HepG2 (cell line): ENCODE measurements around the gene DUSP9. TPM values are rescaled to one million over a fixed set of nuclear protein-coding genes. Genes with fewer than 3 reads are reported as not detected.

Experiments
- ATAC-seq: fragments of 200-7000 bp; cut with Tn5 transposase; 3 replicates; pipeline ENCODE4 v1.9.1; 2020; ENCODE audit warnings: mild to moderate bottlenecking, moderate library complexity
- BruUV-seq: library from RNA; stranded (reverse); fragments of 400-500 nt; replicated peaks from 2 replicates; lab custom pipeline; 2021; lab: Mats Ljungman, UMichigan
- CTCF ChIA-PET: fragments of 300-600 bp; formaldehyde crosslinking; extraction: SDS; loops from one replicate; lab custom pipeline; 2021; ENCODE audit warnings: low total read pairs, inconsistent platforms, low intra/inter-chr PET ratio; lab: Yijun Ruan, JAX
- POLR2A ChIA-PET: fragments of 350-600 bp; sonication (Branson Sonifier 250); formaldehyde crosslinking; loops from one replicate; lab custom pipeline; 2020; ENCODE audit warnings: antibody characterized with exemption, inconsistent platforms; lab: Yijun Ruan, JAX
- DNase-seq: peaks from one replicate; pipeline ENCODE4 v3.0.0-alpha.2; 2015; ENCODE audit warnings: low spot score
- FAIRE-seq: peaks from 3 replicates; lab custom pipeline; 2011; peaks lifted over from hg19 to GRCh38; lab: Jason Lieb, UNC
- H2AFZ ChIP-seq: one replicate; pipeline ENCODE4 v1.6.1; 2011; ENCODE audit warnings: low read length, inconsistent platforms
- H3K27ac ChIP-seq: fragments of 300-600 bp; 3 replicates; pipeline ENCODE4 v1.8.0; 2011; ENCODE audit warnings: mixed run types, mild to moderate bottlenecking, mixed read lengths, low read length, inconsistent platforms; ENCODE audit not compliant: insufficient read depth; ENCODE audit errors: extremely low read length
- H3K27me3 ChIP-seq, 2 experiments: fragments of 200-600 bp in 1 of 2; 2 replicates in 1 of 2; 3 replicates in 1 of 2; pipeline versions ENCODE4 v1.6.0 to v1.8.0; 2011; ENCODE audit warnings: low read length in 2 of 2, mild to moderate bottlenecking in 2 of 2, moderate library complexity in 2 of 2, inconsistent platforms in 1 of 2; ENCODE audit not compliant: insufficient read depth in 2 of 2, control insufficient read depth in 1 of 2
- H3K36me3 ChIP-seq, 2 experiments: fragments of 200-600 bp in 1 of 2; replicated peaks in 1 of 2; 2 replicates in 1 of 2; 3 replicates in 1 of 2; pipeline versions ENCODE4 v1.5.1 to v1.8.0; 2011; ENCODE audit warnings: low read length in 2 of 2, inconsistent platforms in 1 of 2; ENCODE audit not compliant: insufficient read depth in 2 of 2, control insufficient read depth in 1 of 2
- H3K4me1 ChIP-seq: 2 replicates; pipeline ENCODE4 v1.5.1; 2012; ENCODE audit warnings: low read length, inconsistent platforms; ENCODE audit not compliant: insufficient read depth
- H3K4me2 ChIP-seq: 2 replicates; pipeline ENCODE4 v1.6.0; 2011; ENCODE audit warnings: low read depth, low read length, inconsistent platforms
- H3K4me3 ChIP-seq, 3 experiments: fragments of 200-600 bp in 1 of 3; sonication (generic), shearing (Covaris generic) in 1 of 3; replicated peaks in 1 of 3; 2 replicates each; pipeline ENCODE4 v1.5.1; 2011 to 2016; ENCODE audit warnings: low read length in 3 of 3, inconsistent platforms in 2 of 3, low read depth in 2 of 3, mild to moderate bottlenecking in 2 of 3, control low read depth in 1 of 3, mixed read lengths in 1 of 3; ENCODE audit not compliant: insufficient read depth in 1 of 3
- H3K79me2 ChIP-seq: one replicate; pipeline ENCODE4 v1.6.1; 2011; ENCODE audit warnings: low read length, inconsistent platforms; ENCODE audit not compliant: insufficient read depth
- H3K9ac ChIP-seq: 2 replicates; pipeline ENCODE4 v1.6.0; 2011; ENCODE audit warnings: mild to moderate bottlenecking, low read depth, low read length, inconsistent platforms; ENCODE audit not compliant: insufficient read depth
- H3K9me3 ChIP-seq: 2 replicates; pipeline ENCODE4 v1.5.1; 2012; ENCODE audit warnings: mild to moderate bottlenecking, low read length
- H4K20me1 ChIP-seq: 2 replicates; pipeline ENCODE4 v1.6.0; 2011; ENCODE audit warnings: inconsistent platforms, mild to moderate bottlenecking, low read length, moderate library complexity; ENCODE audit not compliant: insufficient read depth
- AGO2 ChIP-seq: fragments of 200-400 bp; formaldehyde crosslinking; optimal IDR thresholded peaks from 2 replicates; pipeline ENCODE3; 2017; ENCODE audit warnings: mild to moderate bottlenecking, low read depth, low read length, moderate library complexity
- CEBPG ChIP-seq: IDR thresholded peaks from 2 replicates; pipeline ENCODE4 v1.6.1; 2016
- DMAP1 ChIP-seq: IDR thresholded peaks from 2 replicates; pipeline ENCODE4 v1.6.1; 2016
- EZH2 ChIP-seq: conservative IDR thresholded peaks from 2 replicates; pipeline ENCODE4 v1.6.1; 2012; ENCODE audit warnings: mild to moderate bottlenecking, low read depth, low read length, moderate library complexity
- HOXA3 ChIP-seq: sonication (generic); formaldehyde crosslinking; IDR thresholded peaks from 2 replicates; pipeline ENCODE4 v1.5.0; 2020; ENCODE audit warnings: missing genetic modification reagents
- JUNB ChIP-seq: sonication (generic); formaldehyde crosslinking; IDR thresholded peaks from 2 replicates; pipeline ENCODE4 v1.8.0; 2022; ENCODE audit warnings: missing genetic modification reagents, mild to moderate bottlenecking, borderline replicate concordance
- NR2F1 ChIP-seq, 2 experiments: fragments of 450-650 bp in 1 of 2; formaldehyde crosslinking in 1 of 2; IDR thresholded peaks; 2 replicates each; pipeline versions ENCODE4 v1.5.0 to v1.6.1; 2016 to 2020; ENCODE audit warnings: mild to moderate bottlenecking in 1 of 2, missing compliant biosample characterization in 1 of 2, missing genetic modification reagents in 1 of 2, moderate library complexity in 1 of 2
- ZNF335 ChIP-seq: sonication (generic); formaldehyde crosslinking; IDR thresholded peaks from 2 replicates; pipeline ENCODE4 v1.4.0; 2020; ENCODE audit warnings: missing genetic modification reagents
- ZNF570 ChIP-seq: sonication (generic); formaldehyde crosslinking; IDR thresholded peaks from 2 replicates; pipeline ENCODE4 v1.4.0; 2020; ENCODE audit warnings: mild to moderate bottlenecking, missing genetic modification reagents, borderline replicate concordance
- ZNF709 ChIP-seq: sonication (generic); formaldehyde crosslinking; IDR thresholded peaks from 2 replicates; pipeline ENCODE4 v1.5.0; 2020; ENCODE audit warnings: mild to moderate bottlenecking, missing genetic modification reagents
- WGBS: methylation state at CpG from one replicate; pipeline ENCODE4 v1.1.6; 2017; ENCODE audit warnings: low lambda C conversion rate; 5-methylcytosine and 5-hydroxymethylcytosine counted together
- in situ Hi-C: cut with HindIII; loops from 2 replicates; pipeline ENCODE4 v1.10.0; 2017; ENCODE audit warnings: low pct_unique_long_range_greater_than_20kb; ENCODE audit not compliant: extremely low pct_ligation_motif_present
- intact Hi-C: fragments of 100-400 bp; cut with micrococcal nuclease; formaldehyde crosslinking; loops from one replicate; pipeline ENCODE4 v1.10.0; 2022; ENCODE audit not compliant: unreplicated experiment
- polyA plus RNA-seq, 8 experiments: library from polyadenylated mRNA; depleted of rRNA in 3 of 8; stranded (reverse) in 7 of 8; unstranded in 1 of 8; fragments of >200 nt; fragmentation: Illumina TruSeq in 4 of 8; extraction: Trizol in 4 of 8; gene quantifications; 2 replicates each; pipeline versions ENCODE4 v1.2.1 to v1.2.3, GENCODE V29; 2011 to 2016; ENCODE audit warnings: low read depth in 4 of 8, missing spikeins in 1 of 8, mixed read lengths in 1 of 8; ENCODE audit not compliant: insufficient read depth in 1 of 8
- total RNA-seq, 5 experiments: library from RNA; depleted of rRNA; stranded (reverse); fragments of >200 nt; fragmentation: Illumina TruSeq; extraction: Trizol; gene quantifications; 2 replicates each; pipeline ENCODE4 v1.2.3, GENCODE V29; 2016; ENCODE audit warnings: low read depth in 1 of 5
- TF ChIP-seq, protein P1 (sequence below): sonication (generic); formaldehyde crosslinking; IDR thresholded peaks from 2 replicates; pipeline ENCODE4 v1.5.1; 2020; ENCODE audit warnings: mild to moderate bottlenecking, missing genetic modification reagents, moderate library complexity

Gene DUSP9
- total and polyA plus RNA-seq, 2 of the 13 experiments (the other 11 are each of a cell fraction or from before 2014, with no cell fraction given): 235 to 435 TPM

DNA sequence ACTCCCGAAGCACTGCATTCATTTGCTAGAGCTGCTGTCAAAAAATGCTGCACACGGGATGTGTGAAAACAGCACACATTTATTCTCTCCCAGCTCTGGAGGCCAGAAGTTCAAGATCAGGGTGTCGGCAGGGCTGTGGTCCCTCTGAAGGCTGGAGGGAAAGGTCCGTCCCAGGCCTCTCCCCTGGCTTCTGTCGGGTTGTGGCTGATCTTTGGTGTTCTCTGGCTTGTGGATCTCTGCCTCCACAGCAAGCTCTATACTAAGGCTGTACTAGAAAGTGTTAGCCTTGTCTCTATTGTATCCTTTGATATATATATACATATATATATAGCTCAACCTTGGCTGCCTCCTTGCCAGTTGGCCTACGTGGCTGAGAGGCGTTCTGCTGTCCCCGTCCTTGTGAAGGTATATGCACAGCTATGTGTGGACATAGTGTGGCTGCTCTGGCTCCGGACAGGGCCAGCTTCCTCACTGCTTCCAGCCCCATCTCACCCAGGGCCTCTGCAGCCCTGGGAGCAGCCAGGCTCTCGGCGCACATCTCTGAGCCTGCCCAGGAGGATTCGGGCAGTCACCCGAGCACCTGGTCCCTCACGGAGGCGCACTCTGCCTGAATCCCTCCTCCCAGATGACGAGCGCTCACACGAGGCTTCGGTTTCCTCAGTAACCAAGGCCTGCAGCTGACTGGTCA is 15.0 kb upstream of the DUSP9 start (continued):
- no peak for TF ChIP-seq EZH2

DNA sequence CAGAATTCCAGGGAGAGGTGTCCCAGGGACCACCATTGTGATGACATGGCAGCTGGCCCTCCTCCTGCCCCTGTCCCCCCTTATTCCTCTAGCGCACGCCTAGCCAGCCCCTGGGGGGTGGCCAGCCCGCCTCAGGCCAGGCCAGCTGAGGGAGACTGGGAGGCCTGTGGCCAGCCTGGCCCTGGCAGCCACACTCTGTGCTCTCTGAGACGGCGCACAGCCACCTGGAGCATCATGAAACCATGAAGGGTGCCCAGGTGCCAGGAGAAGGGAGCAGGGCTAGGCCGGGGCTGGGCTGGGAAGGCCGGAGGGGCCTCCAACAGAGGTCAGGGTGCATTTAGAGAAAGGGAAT is 14.4 kb upstream of the DUSP9 start:
- no peaks in the 10 kb centered on the region for H3K79me2 ChIP-seq
- DNase-seq (no peak), ATAC-seq (no peak), FAIRE-seq (no peak)
- intact Hi-C loops (no loop called here), in situ Hi-C loops (no loop called here)
- H3K9ac ChIP-seq: no peak overlapping the region
- BruUV-seq: no TSS peak
- no peaks in the 10 kb centered on the region for H4K20me1 ChIP-seq
- no peaks in the 10 kb centered on the region for H3K9me3 ChIP-seq
- no peaks in the 10 kb centered on the region for H3K36me3 ChIP-seq
- 100% methylated on average over 4 of the region's 7 CpGs for WGBS
- ChIA-PET CTCF (no interaction called here), POLR2A (interaction anchor here (1.1 to 11.8 kb wide), 2 partner anchors 10 to 14 kb away, joined by 3 to 596 read pairs; partner anchors contain the start of gene DUSP9)
- TF ChIP-seq, protein P1, sequence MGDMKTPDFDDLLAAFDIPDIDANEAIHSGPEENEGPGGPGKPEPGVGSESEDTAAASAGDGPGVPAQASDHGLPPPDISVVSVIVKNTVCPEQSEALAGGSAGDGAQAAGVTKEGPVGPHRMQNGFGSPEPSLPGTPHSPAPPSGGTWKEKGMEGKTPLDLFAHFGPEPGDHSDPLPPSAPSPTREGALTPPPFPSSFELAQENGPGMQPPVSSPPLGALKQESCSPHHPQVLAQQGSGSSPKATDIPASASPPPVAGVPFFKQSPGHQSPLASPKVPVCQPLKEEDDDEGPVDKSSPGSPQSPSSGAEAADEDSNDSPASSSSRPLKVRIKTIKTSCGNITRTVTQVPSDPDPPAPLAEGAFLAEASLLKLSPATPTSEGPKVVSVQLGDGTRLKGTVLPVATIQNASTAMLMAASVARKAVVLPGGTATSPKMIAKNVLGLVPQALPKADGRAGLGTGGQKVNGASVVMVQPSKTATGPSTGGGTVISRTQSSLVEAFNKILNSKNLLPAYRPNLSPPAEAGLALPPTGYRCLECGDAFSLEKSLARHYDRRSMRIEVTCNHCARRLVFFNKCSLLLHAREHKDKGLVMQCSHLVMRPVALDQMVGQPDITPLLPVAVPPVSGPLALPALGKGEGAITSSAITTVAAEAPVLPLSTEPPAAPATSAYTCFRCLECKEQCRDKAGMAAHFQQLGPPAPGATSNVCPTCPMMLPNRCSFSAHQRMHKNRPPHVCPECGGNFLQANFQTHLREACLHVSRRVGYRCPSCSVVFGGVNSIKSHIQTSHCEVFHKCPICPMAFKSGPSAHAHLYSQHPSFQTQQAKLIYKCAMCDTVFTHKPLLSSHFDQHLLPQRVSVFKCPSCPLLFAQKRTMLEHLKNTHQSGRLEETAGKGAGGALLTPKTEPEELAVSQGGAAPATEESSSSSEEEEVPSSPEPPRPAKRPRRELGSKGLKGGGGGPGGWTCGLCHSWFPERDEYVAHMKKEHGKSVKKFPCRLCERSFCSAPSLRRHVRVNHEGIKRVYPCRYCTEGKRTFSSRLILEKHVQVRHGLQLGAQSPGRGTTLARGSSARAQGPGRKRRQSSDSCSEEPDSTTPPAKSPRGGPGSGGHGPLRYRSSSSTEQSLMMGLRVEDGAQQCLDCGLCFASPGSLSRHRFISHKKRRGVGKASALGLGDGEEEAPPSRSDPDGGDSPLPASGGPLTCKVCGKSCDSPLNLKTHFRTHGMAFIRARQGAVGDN: peak; percentile 45; the same call in 1 of the 2 replicates
- TF ChIP-seq AGO2 (peak; percentile 59), ZNF570 (CRISPR knock-in tag) (no peak), JUNB (no peak), HOXA3 (no peak), DMAP1 (CRISPR knock-in tag) (no peak), ZNF709 (CRISPR knock-in tag) (no peak), ZNF335 (CRISPR knock-in tag) (no peak), NR2F1 (CRISPR knock-in tag; IDR thresholded peaks at IDR 0.05) (no peak), CEBPG (CRISPR knock-in tag) (no peak)
- H3K4me2 ChIP-seq: no peak overlapping the region
- H3K27ac ChIP-seq: no peak overlapping the region
- H3K27me3 ChIP-seq: no peaks in the 10 kb centered on the region
- H2AFZ ChIP-seq: no peak overlapping the region
- no peak overlapping the region for H3K4me3 ChIP-seq
- peaks cover 80% of the 10 kb centered on the region for H3K4me1 ChIP-seq
